OCI-LY3 (cell line): Measurements from ENCODE around the gene WASHC4.

Experiments
- EZH2phosphoT487 ChIP-seq: fragments of 200-600 bp; shearing (Covaris generic); IDR thresholded peaks from 2 replicates; pipeline ENCODE4 v1.6.1; 2018; ENCODE audit warnings: antibody characterized with exemption, mixed run types, low read depth
- TF ChIP-seq, protein P1 (sequence below): fragments of 200-600, 300-600 bp; sonication (generic); IDR thresholded peaks from 2 replicates; pipeline ENCODE4 v1.5.1; 2014; ENCODE audit warnings: antibody characterized with exemption, low read length, low read depth

DNA sequence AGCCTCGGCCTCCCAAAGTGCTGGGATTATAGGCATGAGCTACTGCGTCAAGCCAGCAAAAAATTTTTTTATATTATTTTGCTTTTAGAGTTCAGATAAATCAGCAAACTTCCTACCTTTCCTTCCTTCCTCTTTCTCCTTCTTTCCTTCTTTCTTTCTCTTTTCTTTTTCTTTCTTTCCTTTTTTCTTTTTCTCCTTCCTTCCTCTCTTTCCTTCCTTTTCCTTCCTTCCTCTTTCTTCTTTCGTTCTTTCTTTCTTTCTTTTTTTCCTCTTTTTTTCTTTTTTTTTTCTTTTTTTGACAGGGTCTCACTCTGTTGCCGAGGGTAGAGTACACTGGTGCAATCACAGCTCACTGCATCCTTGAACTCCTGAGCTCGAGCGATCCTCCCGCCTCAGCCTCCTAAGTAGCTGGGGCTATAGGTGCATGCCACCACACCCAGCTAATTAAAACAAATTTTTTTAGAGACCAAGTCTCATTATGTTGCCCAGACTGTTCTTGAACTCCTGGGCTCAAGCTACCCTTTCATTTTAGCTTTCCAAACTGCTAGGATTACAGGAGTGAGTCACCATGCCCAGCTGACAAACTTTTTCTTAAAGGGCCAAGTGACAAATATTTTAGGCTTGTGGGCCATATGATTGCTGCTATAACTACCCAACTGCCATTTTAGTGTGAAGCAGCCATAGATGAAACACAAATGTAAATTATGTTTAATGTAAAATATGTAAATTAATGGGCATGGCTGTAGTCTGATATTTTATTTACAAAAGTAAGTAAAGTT, 7.1 kb upstream of the WASHC4 start:
- TF ChIP-seq, protein P1, sequence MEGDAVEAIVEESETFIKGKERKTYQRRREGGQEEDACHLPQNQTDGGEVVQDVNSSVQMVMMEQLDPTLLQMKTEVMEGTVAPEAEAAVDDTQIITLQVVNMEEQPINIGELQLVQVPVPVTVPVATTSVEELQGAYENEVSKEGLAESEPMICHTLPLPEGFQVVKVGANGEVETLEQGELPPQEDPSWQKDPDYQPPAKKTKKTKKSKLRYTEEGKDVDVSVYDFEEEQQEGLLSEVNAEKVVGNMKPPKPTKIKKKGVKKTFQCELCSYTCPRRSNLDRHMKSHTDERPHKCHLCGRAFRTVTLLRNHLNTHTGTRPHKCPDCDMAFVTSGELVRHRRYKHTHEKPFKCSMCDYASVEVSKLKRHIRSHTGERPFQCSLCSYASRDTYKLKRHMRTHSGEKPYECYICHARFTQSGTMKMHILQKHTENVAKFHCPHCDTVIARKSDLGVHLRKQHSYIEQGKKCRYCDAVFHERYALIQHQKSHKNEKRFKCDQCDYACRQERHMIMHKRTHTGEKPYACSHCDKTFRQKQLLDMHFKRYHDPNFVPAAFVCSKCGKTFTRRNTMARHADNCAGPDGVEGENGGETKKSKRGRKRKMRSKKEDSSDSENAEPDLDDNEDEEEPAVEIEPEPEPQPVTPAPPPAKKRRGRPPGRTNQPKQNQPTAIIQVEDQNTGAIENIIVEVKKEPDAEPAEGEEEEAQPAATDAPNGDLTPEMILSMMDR, result no peak
- TF ChIP-seq EZH2phosphoT487, result no peak
